ENCODE measurements around the gene SREBF2.

DNA sequence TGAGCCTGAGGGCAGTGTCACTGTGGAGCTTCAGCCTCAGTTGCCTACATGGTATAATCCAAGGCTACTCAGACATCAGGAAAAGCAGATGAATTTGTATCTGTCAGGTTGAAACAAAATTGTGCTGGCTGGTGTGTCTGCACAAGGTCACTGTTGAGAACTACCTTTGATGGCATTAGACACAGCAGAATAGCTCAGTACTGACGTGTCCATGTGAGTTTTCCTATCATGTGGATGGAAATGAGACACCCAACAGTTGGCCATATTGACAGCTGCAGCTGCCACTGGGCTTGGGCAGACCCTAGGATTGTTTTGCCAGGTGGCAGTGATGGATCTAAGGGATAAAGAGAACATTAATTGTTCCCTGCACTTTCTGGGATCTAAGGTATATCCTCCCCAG, 16.7 kb upstream of the SREBF2 start:
- TF ChIP-seq, protein P1, sequence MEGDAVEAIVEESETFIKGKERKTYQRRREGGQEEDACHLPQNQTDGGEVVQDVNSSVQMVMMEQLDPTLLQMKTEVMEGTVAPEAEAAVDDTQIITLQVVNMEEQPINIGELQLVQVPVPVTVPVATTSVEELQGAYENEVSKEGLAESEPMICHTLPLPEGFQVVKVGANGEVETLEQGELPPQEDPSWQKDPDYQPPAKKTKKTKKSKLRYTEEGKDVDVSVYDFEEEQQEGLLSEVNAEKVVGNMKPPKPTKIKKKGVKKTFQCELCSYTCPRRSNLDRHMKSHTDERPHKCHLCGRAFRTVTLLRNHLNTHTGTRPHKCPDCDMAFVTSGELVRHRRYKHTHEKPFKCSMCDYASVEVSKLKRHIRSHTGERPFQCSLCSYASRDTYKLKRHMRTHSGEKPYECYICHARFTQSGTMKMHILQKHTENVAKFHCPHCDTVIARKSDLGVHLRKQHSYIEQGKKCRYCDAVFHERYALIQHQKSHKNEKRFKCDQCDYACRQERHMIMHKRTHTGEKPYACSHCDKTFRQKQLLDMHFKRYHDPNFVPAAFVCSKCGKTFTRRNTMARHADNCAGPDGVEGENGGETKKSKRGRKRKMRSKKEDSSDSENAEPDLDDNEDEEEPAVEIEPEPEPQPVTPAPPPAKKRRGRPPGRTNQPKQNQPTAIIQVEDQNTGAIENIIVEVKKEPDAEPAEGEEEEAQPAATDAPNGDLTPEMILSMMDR (IDR thresholded peaks at IDR 0.05): no peak
- TF ChIP-seq POLR2A (IDR thresholded peaks at IDR 0.05) (no peak), POLR2AphosphoS5 (IDR thresholded peaks at IDR 0.05) (no peak), EP300 (IDR thresholded peaks at IDR 0.05) (no peak)
